Neural cell (in vitro differentiated cells): ENCODE measurements around the gene CYLC2. TPM values are rescaled to one million over a fixed set of nuclear protein-coding genes. Genes with fewer than 3 reads are reported as not detected.

ENCODE experiments used
- H2AFZ ChIP-seq: fragments of 200-600, 300-800 bp; sonication (generic), shearing (Covaris generic); 2 replicates; pipeline ENCODE4 v1.6.0; 2014; ENCODE audit warnings: low read depth, mild to moderate bottlenecking, antibody characterized with exemption, low read length, moderate library complexity
- H3F3A ChIP-seq: fragments of 200-600 bp; shearing (Covaris generic); 2 replicates; pipeline ENCODE4 v1.6.1; 2016; ENCODE audit warnings: mild to moderate bottlenecking, moderate library complexity, mixed read lengths, antibody characterized with exemption, low read length; ENCODE audit not compliant: insufficient read depth, poor library complexity, severe bottlenecking
- H3K27ac ChIP-seq: fragments of 200-600, 300-800 bp; sonication (generic), shearing (Covaris generic); 2 replicates; pipeline ENCODE4 v1.5.1; 2014; ENCODE audit warnings: mild to moderate bottlenecking, low read length, moderate library complexity
- H3K27me3 ChIP-seq: fragments of 300-800, 200-600 bp; sonication (generic), shearing (Covaris generic); 2 replicates; pipeline ENCODE4 v1.6.0; 2014; ENCODE audit warnings: mild to moderate bottlenecking, low read depth, low read length, moderate library complexity; ENCODE audit not compliant: insufficient read depth
- H3K36me3 ChIP-seq: fragments of 300-800, 200-600 bp; sonication (generic), shearing (Covaris generic); 2 replicates; pipeline ENCODE4 v1.5.1; 2014; ENCODE audit warnings: mild to moderate bottlenecking, antibody characterized with exemption, low read length, moderate library complexity; ENCODE audit not compliant: insufficient read depth
- H3K4me2 ChIP-seq: fragments of 300-800, 200-600 bp; sonication (generic), shearing (Covaris generic); 2 replicates; pipeline ENCODE4 v1.6.0; 2014; ENCODE audit warnings: mild to moderate bottlenecking, low read length
- H3K4me3 ChIP-seq: fragments of 300-800, 200-600 bp; sonication (generic), shearing (Covaris generic); 2 replicates; pipeline ENCODE4 v1.5.1; 2014; ENCODE audit warnings: mild to moderate bottlenecking, low read length, moderate library complexity
- H3K79me2 ChIP-seq: fragments of 200-600 bp; shearing (Covaris generic); replicated peaks from 2 replicates; pipeline ENCODE4 v1.6.0; 2014; ENCODE audit warnings: mild to moderate bottlenecking, low read length, moderate library complexity; ENCODE audit not compliant: insufficient read depth
- H3K9ac ChIP-seq: fragments of 300-800, 200-600 bp; sonication (generic), shearing (Covaris generic); 2 replicates; pipeline ENCODE4 v1.6.1; 2016; ENCODE audit warnings: mild to moderate bottlenecking, low read length, mixed read lengths
- H3K9me2 ChIP-seq: fragments of 200-600 bp; shearing (Covaris generic); 2 replicates; pipeline ENCODE4 v1.6.1; 2016; ENCODE audit warnings: mild to moderate bottlenecking, low read length, mixed read lengths; ENCODE audit not compliant: insufficient read depth
- H3K9me3 ChIP-seq: fragments of 200-600, 300-800 bp; sonication (generic), shearing (Covaris generic); 2 replicates; pipeline ENCODE4 v1.6.1; 2016; ENCODE audit warnings: mild to moderate bottlenecking, mixed run types, low read length, moderate library complexity, mixed read lengths
- H4K20me1 ChIP-seq: fragments of 200-600 bp; shearing (Covaris generic); 2 replicates; pipeline ENCODE4 v1.6.1; 2016; ENCODE audit warnings: mild to moderate bottlenecking, mixed run types; ENCODE audit not compliant: insufficient read depth
- CTCF ChIP-seq: fragments of 450-650 bp; IDR thresholded peaks from 2 replicates; pipeline ENCODE4 v1.5.1; 2014; ENCODE audit warnings: antibody characterized with exemption, mild to moderate bottlenecking, moderate library complexity; ENCODE audit not compliant: poor library complexity, severe bottlenecking
- EP300 ChIP-seq: fragments of 450-650 bp; conservative IDR thresholded peaks from 2 replicates; pipeline ENCODE4 v1.6.1; 2014; ENCODE audit warnings: antibody characterized with exemption, mild to moderate bottlenecking, moderate library complexity; ENCODE audit not compliant: poor library complexity, severe bottlenecking
- EZH2 ChIP-seq: fragments of 200-600, 300-800 bp; shearing (Covaris generic), sonication (generic); IDR thresholded peaks from 2 replicates; pipeline ENCODE4 v1.6.1; 2014; ENCODE audit warnings: antibody characterized with exemption, low read length, borderline replicate concordance, mild to moderate bottlenecking; ENCODE audit not compliant: insufficient read depth, poor library complexity, severe bottlenecking
- MXI1 ChIP-seq: fragments of 450-650 bp; conservative IDR thresholded peaks from 2 replicates; pipeline ENCODE4 v1.6.1; 2014; ENCODE audit warnings: antibody characterized with exemption, mild to moderate bottlenecking; ENCODE audit not compliant: poor library complexity, severe bottlenecking
- POLR2AphosphoS5 ChIP-seq: IDR thresholded peaks from 2 replicates; pipeline ENCODE4 v1.6.1; 2012
- RAD21 ChIP-seq: fragments of 450-650 bp; conservative IDR thresholded peaks from 2 replicates; pipeline ENCODE4 v1.6.1; 2014; ENCODE audit warnings: antibody characterized with exemption, mild to moderate bottlenecking, moderate library complexity
- SMC3 ChIP-seq: fragments of 450-650 bp; conservative IDR thresholded peaks from 2 replicates; pipeline ENCODE4 v1.6.1; 2014; ENCODE audit warnings: antibody characterized with exemption, mild to moderate bottlenecking, moderate library complexity; ENCODE audit not compliant: poor library complexity
- TAF1 ChIP-seq: IDR thresholded peaks from 2 replicates; pipeline ENCODE4 v1.6.1; 2012; ENCODE audit warnings: low read depth
- polyA plus RNA-seq: library from polyadenylated mRNA; depleted of rRNA; stranded (reverse); fragments of >200 nt; gene quantifications from 2 replicates; pipeline ENCODE4 v1.2.3, GENCODE V29; 2014
- TF ChIP-seq, protein P1 (sequence below): IDR thresholded peaks from 2 replicates; pipeline ENCODE4 v1.6.1; 2012; ENCODE audit warnings: borderline replicate concordance

CYLC2 gene
- polyA plus RNA-seq, 1 donor from 2014 or later = not detected

DNA sequence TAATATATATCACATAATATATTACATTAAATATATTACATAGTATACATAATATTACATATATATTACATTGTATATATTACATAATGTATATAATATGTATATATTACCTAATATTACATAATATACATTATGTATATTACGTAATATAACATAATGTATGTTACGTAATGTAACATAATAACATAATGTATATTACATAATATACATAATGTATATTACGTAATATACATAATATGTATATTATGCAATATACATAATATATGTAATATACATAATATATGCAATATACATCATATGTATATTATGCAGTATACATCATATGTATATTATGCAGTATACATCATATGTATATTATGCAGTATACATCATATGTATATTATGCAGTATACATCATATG lies 19.1 kb downstream of the CYLC2 start:
- H3K27me3 ChIP-seq = no peaks in the 10 kb centered on the region
- no peak overlapping the region for H3K27ac ChIP-seq
- no peaks in the 10 kb centered on the region for H3K9me2 ChIP-seq
- no peaks in the 10 kb centered on the region for H3K9me3 ChIP-seq
- H3K4me2 ChIP-seq = no peak overlapping the region
- no peaks in the 10 kb centered on the region for H3K79me2 ChIP-seq
- no peak overlapping the region for H3K4me3 ChIP-seq
- TF ChIP-seq EZH2 (no peak), MXI1 (no peak), POLR2AphosphoS5 (no peak), EP300 (no peak), SMC3 (no peak), TAF1 (no peak), RAD21 (no peak), CTCF (no peak)
- TF ChIP-seq, protein P1, sequence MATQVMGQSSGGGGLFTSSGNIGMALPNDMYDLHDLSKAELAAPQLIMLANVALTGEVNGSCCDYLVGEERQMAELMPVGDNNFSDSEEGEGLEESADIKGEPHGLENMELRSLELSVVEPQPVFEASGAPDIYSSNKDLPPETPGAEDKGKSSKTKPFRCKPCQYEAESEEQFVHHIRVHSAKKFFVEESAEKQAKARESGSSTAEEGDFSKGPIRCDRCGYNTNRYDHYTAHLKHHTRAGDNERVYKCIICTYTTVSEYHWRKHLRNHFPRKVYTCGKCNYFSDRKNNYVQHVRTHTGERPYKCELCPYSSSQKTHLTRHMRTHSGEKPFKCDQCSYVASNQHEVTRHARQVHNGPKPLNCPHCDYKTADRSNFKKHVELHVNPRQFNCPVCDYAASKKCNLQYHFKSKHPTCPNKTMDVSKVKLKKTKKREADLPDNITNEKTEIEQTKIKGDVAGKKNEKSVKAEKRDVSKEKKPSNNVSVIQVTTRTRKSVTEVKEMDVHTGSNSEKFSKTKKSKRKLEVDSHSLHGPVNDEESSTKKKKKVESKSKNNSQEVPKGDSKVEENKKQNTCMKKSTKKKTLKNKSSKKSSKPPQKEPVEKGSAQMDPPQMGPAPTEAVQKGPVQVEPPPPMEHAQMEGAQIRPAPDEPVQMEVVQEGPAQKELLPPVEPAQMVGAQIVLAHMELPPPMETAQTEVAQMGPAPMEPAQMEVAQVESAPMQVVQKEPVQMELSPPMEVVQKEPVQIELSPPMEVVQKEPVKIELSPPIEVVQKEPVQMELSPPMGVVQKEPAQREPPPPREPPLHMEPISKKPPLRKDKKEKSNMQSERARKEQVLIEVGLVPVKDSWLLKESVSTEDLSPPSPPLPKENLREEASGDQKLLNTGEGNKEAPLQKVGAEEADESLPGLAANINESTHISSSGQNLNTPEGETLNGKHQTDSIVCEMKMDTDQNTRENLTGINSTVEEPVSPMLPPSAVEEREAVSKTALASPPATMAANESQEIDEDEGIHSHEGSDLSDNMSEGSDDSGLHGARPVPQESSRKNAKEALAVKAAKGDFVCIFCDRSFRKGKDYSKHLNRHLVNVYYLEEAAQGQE = no peak
- H3K36me3 ChIP-seq = no peaks in the 10 kb centered on the region
- H4K20me1 ChIP-seq = no peaks in the 10 kb centered on the region
- H2AFZ ChIP-seq = no peak overlapping the region
- no peaks in the 10 kb centered on the region for H3F3A ChIP-seq
- no peak overlapping the region for H3K9ac ChIP-seq

GRCh38 chr9:103025796-103026195 lies 30.7 kb downstream of the CYLC2 start:
- no peaks in the 10 kb centered on the region for H3K36me3 ChIP-seq
- no peak overlapping the region for H3K27ac ChIP-seq
- no peaks in the 10 kb centered on the region for H3F3A ChIP-seq
- H3K9me2 ChIP-seq = no peaks in the 10 kb centered on the region
- TF ChIP-seq, protein P1 = no peak
- TF ChIP-seq EP300 = no peak
- H3K4me2 ChIP-seq = no peak overlapping the region
- H3K27me3 ChIP-seq = no peaks in the 10 kb centered on the region
- H3K9me3 ChIP-seq = no peaks in the 10 kb centered on the region
- no peak overlapping the region for H2AFZ ChIP-seq
- no peak overlapping the region for H3K9ac ChIP-seq
- H3K79me2 ChIP-seq = no peaks in the 10 kb centered on the region
- H4K20me1 ChIP-seq = no peaks in the 10 kb centered on the region
- no peak overlapping the region for H3K4me3 ChIP-seq
